Germinal center (tissue), 1 donor: Measurements from ENCODE around the gene IL17B.

ENCODE experiments used
- DNase-seq: peaks from one replicate; pipeline ENCODE4 v3.0.0; 2012; ENCODE audit warnings: mixed read lengths, low spot score

IL17B gene

DNA sequence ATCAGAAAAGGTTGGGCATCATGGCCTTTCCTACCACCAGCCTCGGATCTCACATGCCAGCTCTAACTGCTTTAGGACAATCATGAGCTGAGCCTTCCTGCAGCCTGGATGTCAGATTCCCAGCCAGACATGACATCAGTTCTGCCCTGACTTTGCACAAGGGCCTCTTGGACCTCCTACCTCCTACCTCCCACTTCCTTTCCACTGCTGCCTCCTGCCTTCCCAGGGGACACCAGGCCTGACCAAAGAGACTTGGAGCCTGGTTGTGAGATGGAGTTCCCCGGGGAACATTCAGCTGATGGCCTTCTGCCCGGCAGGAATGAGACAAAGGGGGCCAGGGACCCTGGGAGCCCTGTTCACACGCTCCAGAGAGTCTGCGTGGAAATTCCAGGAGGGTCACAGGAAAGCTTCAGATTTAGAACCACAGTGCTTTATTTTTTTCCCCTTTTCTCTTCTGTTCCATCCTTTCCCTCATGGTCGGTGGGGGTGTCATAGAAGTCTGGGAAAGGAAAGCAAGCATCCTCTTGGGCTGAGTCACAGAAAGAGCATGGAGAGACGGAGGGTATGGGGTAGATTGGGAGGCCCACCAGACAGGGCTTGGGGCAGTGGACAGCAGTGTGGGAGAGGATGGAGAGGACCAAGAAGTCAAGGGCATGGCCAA lies 35.4 kb upstream of the IL17B start:
- DNase-seq, result no peak

- no peak for DNase-seq
Measured at GRCh38 chr5:149413477-149414210, 34.6 kb upstream of the IL17B start.

DNA sequence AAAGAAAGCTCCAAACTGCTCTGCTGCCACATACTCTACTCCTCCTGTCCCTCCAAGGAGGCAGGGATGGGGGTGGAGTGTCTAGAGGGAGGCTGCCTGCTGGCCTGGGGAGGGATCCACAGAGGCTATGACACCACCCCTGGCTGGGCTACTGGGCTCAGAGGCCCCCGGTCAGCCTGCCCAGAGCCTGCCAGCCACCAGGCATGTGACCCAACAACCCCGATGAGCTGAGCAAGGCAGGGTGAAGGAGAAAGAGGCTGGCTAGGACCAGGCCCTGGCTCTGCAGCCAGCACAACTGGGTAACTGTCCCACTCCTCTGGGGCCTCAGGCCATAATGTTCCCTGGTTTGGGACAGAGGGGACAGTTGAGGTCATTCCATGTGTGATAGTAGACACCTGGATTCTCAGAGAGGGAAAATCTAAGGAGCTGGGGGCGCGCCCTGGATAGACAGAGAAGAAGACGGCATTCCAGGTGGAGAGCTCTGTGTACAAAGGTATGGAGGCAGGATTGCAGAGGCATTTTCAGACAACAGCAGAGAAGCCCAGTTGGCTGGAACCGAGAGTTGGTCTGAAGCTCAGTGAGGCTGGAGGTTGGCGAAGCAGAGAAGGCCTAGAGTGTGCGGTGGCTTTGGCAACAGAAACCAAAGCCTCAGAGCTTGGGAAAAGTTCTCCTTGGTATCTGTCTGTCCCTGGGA lies 33.8 kb upstream of the IL17B start:
- DNase-seq, result no peak

- DNase-seq, result no peak
Measured at GRCh38 chr5:149411738-149412519, 32.8 kb upstream of the IL17B start.

- no peak for DNase-seq
Measured at GRCh38 chr5:149410721-149411432, 31.8 kb upstream of the IL17B start.

DNA sequence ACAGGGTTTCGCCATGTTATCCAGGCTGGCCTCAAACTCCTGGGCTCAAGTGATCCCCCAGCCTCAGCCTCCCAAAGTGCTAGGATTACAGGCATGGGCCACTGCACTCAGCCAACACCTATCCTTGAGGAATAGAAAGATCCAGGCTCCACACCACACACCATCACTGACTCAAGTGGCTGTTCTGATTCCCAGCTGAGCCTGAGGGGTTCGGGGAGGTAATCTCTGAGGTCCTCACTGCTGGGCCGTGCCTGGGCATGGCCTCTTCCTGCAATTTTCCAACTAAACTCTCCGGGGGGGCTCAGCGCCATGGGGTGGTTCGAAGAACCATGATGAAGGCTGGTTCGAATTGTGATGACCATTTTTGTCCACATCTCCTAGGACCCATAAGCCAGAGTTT lies 31.0 kb upstream of the IL17B start:
- DNase-seq, result no peak

- DNase-seq, result no peak
Measured at GRCh38 chr5:149409268-149409948, 30.3 kb upstream of the IL17B start.

DNA sequence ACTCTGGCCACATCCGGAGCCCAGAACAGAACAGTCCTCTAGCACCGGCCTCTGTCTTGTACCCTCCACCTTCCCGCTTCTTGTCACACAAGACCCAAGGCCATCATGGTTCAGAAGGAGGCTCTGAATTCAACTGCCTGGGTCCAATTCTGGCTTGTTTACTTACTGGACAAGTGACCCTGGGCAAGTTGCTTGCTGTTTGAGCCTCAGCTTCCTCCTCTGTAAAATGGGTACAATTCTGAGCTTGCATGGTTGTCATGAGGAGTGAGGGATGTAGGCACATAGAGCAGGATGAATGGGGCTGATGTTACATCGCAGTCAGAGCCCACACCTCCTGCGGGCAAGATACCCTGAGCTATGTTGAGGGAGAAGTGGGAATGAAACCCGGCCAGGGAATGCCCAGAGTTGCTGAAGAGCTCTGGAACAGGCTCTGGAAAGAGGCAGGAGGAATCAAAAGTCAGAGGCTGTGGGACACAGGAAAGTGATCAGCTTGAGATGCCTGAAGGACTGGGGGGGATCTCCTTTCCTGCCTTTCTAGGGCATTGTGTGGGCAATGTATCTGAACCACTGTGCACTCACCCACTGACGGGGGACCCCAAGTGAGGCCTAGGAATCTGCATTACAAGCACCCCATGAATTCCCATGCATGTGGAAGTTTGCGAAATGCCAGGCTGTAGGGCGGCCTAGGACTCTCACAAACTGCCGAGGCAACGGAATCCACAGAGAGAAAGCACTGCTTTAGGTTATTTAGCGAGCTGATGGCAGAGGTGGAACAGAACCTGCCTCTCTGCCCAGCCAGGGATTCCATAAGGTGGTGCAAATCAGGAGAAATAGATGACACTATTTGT lies 29.4 kb upstream of the IL17B start:
- DNase-seq, result no peak

DNA sequence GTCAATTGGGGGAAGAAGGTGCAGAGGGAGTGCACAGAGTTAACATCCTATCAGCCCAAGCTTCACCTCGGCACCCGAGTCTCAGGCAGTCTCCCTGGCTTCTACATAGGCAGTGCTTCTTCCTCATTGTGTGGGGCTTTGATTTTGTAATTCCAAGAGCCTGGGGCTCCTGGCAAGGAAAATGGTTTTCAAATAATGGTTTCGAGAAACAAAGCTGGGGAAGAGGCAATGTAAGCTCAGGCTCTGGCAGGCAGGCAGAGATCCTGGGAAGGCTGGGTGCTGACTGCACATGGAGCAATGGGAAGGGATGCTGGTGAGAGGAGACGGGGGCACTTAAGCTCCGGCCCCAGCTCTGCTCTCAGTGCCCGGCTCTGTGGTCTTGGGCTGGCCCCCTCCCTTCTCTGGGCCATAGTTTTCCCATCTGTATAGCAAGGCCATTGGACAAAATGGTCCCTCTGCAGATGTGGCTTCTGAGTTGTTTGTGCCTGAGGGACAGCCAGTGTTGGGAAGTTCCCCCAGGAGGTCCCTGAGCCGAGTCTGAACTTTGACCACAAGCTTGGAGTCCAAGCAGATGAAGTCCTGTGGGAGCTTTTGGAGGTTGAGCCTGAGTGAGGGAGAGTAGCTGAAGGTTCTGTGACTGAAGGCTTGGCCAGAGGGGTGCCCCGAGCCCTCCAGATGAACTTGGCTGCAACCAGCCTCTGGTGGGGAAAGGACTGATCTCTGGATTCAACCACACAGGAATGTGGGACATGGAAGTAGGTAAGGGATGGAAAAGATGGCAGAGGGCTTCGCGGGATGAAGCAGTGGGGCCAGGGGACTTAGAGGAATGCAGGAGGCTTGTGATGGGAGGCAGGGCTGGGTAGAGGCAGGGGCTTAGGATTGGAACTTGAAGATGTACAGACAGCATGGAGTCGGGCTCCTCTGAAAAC lies 28.5 kb upstream of the IL17B start:
- no peak for DNase-seq

- DNase-seq, result no peak
Measured at GRCh38 chr5:149406979-149407306, 27.9 kb upstream of the IL17B start.

- DNase-seq, result peak; percentile 13
Measured at GRCh38 chr5:149406203-149406978, 27.3 kb upstream of the IL17B start.

- no peak for DNase-seq
Measured at GRCh38 chr5:149405550-149406202, 26.6 kb upstream of the IL17B start.

DNA sequence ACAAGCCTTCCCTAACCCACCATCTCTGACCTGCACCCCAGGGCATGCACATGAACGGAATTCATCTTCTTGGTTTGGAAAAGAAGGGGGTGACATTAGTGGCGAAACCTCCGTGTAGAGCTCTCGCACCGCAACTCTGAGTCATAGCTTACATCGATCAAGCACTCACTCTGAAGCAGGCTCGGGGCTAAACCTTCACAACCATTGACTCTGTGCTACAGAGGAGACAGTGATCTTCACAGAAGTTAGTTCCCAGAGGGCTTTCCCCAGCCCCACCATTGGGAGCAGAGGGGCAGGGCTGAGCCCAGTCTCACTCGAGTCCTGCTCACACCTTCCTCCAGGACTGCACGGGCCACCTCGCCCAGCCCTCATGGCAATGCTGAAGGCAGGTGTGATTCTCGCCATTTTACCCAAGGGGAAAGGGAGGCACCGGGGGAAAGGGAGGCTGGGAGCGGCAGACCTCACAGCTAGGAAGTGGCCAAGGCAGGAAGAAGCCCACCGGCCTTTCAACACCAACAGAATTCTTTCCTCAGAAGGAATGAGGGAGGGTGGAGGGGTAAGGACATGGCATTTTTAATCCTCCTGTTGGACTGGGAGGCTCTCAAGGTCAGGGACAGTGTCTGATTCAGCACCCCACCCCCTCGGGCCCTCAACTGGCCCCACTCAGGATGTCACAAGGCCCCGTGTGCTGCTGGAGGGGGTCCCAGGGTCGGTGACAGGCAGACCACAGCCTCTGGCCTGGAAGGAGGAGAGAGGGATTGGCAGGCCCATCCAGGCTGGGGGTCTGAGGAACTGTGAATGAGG lies 25.9 kb upstream of the IL17B start:
- no peak for DNase-seq

DNA sequence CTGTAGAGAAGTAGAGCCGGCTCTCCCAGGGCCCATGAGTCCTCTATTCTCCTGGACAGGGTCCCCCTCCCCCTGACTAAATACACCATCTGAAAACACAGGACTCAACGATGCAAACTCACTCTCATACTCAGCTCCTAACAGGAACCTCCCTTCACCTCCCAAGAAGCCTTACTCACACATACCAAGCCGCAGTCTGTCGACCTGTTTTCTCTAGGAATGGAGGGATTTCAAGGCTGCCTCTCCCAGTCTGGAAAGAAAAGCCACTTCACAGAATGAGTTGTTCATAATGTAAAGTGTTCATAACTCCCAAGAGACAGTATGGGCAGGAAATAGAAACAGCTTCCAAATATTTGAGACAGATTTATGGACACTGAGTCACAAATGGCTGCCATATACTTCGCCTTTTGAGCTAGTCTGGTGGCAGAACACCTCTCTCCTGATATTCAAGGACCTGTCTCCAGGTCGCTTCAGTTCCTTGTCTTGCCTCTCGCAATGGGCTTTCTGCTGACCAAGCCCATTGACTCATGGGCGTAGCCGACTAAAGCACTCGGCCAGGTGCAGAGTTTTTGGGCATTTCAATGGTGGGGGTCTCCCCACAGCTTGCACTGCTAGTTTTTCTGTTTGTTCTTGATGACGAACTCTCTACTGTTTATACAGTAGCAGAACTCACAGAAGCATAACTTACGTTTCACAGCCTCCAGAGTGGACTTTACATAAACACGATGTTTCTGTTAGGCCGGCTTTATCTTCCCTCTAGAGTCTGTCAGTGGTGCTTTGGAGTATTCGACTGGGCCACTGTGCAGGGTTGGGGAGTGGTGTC lies 25.0 kb upstream of the IL17B start:
- no peak for DNase-seq

DNA sequence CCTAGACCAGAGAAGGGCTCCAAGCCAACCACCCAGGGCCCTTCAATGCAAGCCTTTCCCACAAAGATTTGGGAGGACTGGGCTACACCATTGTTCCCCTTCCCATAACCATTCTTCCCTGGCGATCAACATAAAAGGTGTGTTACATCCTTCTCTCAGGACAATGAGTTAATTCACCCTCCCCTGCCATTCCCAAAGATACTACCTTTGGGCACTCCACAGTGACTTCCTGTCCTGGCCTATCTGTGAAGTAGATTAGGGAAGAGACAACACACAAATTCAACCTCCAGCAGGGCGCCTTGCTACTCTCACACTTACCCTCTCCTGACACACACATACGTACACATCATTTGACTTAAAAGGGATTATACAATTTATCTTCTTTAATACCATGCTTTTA lies 23.2 kb upstream of the IL17B start:
- DNase-seq, result no peak

GRCh38 chr5:149401051-149401450 lies 22.0 kb upstream of the IL17B start:
- no peak for DNase-seq
